Right renal cortex interstitium (tissue), 3 donors: ENCODE data around the gene GRAP2. TPM values are rescaled to one million over a fixed set of nuclear protein-coding genes. Genes with fewer than 3 reads are reported as not detected.
"Not testable (repeated sequence)": the region's sequence is repeated elsewhere in the genome, so short reads cannot be mapped to it uniquely, and the experiment has no call there.

Experiments
- DNase-seq, 3 donors: peaks; one replicate each; pipeline ENCODE4 v3.0.0-alpha.2; 2013; ENCODE audit warnings: low read depth in 3 of 3, low spot score in 2 of 3
- polyA plus RNA-seq, 3 donors: library from polyadenylated mRNA; unstranded; fragments of 120-200 nt; gene quantifications; one replicate each; pipeline ENCODE4 v1.2.1, GENCODE V29; 2013; ENCODE audit not compliant: insufficient read length in 3 of 3

GRAP2 gene
- polyA plus RNA-seq, 3 donors, result 1.3 to 1.7 (median 1.4) TPM

DNA sequence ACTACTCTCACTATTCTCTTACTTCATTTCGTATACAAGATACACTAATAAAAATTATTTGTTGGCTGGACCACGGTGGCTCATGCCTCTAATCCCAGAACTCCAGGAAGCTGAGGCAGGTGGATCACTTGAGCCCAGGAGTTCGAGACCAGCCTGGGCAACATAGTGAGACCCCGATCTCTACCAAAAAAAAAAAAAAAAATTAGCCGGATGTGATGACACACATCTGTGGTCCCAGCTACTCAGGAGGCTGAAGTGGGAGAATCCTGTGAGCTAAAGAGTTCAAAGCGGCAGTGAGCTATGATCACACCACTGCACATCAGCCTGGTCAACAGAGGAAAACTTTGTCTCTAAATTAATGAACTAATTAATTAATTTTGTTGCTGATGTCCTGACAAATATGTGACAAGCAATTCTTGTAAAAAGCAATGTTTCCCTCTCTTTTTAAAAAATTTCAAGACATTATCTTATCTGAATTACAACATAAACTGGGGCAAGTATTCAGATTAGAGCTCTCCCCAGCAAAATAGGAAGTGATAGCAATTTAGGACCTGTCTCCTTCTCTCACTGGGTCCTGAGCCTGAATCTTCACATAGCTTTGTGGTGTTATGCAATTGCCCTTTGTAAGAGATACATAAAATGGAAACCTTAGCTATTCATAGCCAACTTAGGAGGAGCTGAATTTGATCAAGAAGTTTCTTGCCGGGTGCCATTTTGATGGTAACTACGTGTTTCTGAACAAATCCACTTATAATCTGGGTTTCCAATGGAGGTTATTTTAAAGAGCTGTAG is 41.8 kb downstream of the GRAP2 start:
- no peak for DNase-seq

DNA sequence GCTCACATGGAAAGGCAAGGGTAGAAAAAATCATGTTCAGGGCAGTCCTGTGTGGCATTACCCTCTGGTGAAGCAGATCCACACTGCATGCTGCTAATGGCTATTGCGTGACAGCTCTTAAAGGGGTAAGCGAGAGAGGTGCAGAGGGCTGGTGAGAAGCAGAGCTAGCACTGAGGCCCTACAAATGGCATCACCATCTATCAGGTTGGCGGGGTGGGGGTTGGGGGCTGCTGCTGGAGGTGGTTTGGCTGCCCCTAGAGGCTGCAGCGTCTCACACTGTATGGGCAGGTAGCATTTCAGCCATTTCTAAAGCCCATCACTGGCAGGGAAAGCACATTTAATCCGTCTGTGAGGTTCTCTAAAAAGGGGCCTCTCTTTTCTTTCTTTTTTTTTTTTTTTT is 42.5 kb downstream of the GRAP2 start:
- DNase-seq, result no peak

DNA sequence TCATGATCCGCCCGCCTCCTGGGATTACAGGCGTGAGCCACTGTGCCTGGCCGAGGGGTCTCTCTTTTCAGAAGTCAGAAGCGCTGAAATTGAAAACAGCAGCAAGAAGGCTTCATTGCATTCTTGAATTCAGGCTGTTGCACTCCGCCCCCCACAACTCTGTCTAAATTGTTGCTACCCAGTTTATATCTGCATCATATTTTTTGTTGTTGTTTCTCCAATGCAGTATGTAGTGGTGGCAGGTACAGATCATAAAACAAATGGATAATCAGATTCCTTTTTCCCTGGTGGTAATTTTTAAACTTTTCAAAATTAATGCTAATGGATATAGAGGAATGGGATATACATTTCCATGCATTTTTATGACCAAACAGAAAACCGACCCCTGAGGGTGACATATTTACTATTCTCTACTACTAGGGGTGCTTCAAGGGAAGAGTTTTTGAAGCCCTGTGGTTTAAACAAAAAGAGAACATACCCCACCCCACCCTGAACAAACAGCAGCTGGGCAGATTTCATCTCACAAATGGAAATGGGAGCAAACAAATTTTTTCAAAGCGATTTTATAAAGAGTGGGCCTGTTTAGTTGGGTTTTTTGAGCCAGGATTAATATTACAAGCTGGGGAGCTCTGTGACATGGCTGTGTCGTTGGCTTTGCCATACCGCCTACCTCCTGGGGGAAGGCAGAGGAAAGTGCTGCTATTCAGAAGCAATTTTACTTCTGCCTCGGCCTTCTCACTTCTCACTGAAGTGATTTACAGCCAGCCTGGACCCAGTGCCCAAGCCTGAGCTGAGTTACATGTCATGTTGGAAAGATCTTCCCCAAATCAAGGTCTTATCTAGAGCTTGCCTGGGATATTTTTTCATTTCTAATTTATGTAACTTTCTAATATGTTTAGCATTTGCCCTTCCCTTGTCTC is 43.3 kb downstream of the GRAP2 start:
- DNase-seq, result no peak

DNA sequence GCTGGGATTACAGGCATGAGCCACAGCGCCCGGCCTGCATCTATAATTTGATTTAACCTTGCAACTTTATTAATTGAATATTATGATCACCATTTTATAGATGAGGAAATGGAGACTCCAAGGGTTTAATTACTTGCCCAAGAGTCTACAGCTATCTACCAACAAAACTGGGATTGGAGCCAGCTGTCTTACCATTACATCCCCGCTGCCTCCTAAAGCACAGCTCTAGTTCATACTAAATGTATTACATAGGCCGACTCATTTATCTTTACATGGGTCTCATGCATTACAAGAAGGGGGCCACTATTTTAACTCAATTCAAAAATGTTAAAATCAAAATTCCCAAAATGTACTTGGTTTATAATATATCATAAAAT is 45.2 kb downstream of the GRAP2 start:
- no peak for DNase-seq

DNA sequence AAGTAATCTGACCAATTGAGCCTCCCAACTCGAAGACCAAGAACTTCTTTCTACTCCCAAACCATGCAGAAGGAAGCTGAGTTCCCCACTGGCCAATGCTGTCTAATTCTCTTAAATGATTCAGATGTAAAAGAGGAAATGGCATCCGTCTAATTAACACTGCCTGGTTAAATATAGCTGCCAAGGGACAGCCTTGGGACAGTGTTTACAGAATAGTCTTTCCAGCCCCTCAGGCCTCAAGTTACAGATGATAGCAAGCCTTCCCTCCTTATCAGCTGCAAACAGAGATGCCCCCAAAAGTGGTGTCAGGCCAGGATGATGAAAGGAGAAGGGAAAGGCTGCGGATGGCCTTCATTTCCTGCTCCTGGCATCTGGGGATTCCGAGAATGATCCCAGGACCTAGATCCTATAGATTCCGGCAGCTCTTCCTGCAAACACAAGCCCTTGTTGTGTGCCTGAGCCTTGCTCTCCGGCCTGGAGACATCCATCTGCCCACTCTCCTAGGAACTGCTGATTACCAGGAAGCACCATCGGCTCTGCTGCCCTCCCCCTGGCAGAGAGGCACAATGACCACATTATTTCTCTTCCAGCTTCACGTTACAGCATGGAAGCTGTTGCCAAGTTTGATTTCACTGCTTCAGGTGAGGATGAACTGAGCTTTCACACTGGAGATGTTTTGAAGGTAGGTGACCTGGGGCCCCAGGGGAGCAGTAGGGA is 45.8 kb downstream of the GRAP2 start:
- DNase-seq, result no peak

DNA sequence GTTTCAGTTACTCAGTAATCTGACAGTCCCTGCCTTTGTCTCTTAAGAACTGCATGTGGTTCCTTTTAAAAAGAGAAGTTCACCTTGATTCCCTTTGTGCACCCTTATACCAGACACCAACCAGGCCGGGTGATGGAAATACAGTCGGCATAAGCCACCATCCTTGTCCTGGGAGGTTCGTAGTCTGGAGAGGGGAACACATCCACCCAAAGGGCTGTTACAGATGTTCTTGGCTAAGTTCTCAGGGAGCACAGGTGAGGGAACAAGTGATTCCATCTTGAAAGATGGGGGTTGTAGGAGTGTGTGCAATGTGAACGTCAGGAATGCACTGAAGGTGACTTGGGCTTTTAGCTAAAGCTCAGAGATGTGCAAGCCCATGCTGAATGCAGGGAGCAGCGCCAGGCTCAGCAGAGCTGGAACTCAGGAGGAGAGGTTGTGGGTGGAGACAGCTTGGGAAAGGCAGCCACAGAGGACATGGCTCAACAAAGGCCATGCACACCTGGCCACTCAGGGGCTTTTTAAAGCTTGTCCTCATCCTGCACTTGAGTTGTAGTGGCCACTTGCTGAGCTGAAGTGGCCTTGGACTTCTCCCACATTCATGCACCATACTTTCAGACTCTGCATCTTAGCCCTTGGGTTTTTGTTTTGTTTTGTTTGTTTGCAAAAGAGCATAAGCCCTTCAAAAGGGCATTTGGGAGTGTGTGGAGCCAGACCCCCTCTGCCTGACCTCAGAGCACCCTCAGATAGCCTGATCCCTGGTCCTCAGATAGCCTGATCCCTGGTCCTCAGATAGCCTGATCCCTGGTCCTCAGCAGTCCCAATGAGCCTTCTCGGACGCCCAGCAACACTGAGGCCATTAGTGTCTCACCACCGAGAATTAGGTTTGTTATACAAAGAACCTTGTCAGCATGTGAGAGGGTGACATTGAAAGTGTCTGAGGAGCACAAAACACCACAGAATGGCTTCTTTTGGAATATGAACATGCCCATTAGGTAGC is 46.6 kb downstream of the GRAP2 start:
- no peak for DNase-seq

DNA sequence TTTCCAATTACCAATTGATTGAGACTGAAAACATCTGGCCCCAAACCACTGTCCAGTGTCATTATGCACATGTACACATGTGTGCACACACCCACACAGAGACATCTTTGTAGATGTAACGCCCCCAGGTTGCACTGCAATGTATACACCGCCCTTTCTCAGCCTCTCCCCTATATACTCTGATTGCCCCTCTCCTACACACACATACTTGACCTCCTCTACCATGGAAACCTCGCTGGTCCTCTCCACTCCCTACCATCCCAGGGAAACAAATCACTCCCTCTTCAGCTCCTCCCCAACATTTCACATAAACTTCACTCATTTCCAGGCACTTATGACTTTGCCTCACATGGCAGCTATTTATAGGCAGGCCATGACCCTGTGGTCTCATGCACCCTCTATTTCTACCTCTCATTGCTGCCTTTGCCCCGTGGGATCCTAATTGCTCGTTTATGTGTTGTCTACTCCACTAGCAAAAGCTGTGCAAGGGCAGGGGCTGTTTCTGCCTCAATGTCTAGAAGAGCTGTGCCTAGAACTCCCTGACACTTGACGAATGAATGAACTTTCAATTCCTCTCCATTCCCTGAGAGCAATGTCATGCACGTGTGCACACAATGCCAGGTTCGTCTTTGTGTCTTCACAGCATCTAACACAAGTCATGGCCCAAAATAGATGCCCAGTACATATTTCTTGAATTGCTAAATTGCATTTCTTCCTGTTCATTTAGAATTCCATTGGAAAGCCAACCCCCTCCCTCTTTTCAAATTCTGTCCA is 49.3 kb downstream of the GRAP2 start:
- no peak for DNase-seq

DNA sequence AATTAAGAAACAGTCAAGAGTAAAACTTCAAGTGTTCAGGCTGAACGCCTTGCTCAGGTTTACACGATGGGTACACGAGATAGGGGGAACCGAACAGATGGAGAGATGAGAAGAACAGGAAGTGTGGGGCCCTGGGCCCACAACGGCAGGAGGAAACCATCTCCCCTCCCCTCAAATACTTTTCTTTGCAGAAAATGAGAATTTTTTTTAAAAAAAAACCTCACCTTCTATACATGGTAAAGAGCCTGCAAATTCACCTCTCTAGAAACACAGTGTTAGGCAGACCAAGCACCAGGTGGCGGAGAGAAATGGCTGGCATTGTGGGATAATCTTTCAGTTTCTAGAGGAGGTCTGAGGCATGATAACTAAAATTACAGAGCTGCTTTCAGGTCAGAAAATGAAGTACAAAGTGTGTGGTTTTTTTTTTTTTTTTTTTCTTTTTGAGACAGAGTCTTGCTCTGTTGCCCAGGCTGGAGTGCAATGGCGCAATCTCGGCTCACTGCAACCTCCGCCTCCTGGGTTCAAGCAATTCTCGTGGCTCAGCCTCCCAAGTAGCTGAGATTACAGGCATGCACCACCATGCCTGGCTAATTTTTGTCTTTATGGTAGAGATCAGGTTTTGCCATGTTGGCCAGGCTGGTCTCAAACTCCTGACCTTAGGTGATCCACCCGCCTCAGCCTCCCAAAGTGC is 50.9 kb downstream of the GRAP2 start:
- DNase-seq, result not testable (repeated sequence)

DNA sequence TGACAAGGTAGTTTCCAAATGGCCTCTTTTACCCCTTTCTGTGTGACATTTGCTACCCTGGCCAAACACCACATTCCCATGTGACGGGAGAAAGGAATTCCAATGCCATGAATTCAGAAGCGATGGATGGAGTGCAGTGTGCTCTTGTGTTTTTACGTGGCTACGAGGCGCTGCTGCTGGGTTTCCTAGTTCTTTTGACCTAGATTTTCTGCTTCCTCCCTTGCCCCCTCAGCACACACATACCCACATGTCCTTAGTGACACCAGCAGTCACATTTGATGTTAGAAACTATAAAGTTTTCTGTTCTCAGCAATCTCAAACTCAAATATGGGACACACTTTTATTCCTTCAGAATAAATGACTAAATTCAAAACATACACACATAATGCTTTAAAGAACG is 51.5 kb downstream of the GRAP2 start:
- DNase-seq, result no peak

DNA sequence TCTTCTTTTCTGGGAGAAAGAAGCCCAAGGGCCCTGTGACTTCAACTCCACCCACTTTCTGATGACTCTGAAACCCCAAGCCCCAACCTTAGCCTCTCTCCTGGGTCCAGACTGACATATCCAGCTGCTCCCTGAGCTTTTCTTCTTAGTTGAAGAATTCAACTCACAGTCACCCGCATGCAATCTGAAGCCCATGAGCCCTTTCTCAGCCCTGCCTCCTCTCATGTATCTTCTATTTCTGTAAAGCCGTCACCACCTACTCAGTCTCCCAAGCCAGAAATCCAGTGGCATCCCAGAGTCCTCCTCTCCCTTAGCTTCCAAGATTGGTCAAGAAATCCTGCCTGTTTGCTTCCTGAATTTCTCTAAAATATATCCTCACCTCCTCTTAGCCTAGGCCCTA is 52.2 kb downstream of the GRAP2 start:
- no peak for DNase-seq

DNA sequence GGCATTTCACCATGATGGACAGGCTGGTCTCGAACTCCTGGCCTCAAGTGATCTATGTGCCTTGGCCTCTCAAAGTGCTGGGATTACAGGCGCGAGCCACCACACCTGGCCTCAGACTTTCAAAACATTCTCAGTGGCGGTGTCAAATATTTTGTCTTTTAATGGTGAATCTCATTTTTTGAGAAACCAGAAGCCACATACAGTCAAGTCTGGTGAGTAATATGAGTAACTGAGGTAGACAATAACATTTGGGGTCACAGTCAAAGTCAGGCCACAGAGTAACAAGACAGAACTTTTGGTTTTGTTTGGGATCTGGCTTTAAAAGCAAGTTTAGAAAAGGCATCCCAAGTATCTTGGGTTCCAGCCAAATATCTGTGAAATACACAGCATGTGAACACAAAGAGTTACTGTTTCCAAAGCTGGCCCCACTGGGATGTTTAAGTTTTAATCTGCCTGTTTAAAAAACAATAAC is 53.7 kb downstream of the GRAP2 start:
- peak in 1 of 3 donors; percentile 19 for DNase-seq

DNA sequence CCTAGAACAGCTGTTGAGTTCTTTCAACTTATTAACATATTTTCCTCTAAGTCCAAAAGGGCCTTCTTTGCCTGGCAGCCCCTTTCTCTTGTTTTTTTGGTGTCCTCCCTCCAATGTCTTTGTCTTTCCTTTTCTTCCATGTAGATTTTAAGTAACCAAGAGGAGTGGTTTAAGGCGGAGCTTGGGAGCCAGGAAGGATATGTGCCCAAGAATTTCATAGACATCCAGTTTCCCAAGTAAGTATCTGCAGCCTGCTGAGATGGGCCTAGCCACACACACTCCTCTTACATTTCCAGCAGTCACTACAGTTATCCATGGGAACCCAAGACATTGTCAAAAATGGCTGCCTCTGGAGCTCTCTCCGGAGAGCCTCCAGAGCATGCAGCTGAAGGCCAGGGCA is 54.8 kb downstream of the GRAP2 start:
- no peak for DNase-seq

DNA sequence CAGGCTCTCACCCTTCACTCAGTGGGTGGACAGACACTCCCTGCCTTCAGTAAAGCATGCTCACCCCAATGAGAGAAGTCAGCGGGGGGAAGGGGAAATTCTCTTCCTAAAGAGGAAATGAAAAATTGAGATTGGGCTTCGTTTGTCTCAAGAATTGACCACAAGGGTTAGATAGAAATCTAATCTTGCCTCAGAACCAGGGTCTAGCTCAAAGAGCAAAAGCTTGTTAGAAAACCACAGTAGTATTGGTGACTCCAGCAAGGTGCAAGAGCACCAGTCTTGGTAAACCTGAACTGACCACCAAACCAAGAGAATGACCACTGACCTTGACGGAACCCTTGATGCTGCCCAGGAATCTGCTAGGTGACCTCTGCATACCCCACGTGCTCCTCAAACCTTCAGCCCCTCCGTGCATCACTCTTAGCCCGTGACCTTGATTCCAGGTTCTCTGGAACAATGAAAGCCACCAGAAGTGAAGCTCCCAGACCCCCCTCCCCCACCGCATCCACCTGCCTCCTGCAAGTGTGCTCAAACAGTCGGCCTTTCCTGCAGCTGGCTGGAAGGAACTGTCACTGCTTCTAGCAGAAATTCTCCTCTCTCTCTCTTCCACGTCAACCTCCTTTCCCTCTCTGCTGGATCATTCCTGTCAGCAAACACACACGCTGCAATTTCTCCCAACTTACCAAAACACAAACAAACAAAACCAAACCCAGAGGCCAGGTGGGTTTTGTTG is 56.2 kb downstream of the GRAP2 start:
- no peak for DNase-seq

DNA sequence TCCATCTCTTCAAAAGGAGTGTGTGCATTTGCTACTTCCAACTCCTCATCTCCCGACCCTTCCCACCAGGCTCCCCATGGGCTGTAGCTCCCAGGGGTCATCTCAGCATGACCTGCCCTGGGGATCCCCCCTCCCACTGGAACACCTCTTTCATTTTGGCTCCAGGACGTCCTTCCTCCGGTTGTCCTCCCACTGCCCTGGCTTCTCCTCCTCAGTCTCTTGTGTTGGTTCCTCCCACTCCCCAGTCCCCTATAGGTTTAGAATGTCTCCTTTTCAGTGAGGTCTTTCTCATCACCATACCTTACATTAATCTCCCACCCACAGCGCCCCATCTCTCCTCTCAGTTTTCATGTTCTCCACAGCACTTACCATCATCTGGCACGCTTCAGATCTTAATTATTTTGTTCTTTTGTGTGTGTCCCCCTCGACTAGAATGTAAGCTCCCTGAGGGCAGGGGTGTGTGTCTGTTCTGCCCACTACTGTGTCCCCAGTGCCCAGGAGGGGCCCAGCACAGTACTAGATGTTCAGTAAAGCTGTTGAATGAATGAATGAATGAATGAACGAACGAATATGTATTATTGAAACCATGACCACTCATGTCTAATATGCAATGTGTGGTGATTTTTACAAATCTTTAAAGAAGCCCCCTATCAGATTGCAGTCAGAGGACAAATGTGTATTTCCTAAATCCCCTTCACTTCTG is 57.3 kb downstream of the GRAP2 start:
- no peak for DNase-seq

DNA sequence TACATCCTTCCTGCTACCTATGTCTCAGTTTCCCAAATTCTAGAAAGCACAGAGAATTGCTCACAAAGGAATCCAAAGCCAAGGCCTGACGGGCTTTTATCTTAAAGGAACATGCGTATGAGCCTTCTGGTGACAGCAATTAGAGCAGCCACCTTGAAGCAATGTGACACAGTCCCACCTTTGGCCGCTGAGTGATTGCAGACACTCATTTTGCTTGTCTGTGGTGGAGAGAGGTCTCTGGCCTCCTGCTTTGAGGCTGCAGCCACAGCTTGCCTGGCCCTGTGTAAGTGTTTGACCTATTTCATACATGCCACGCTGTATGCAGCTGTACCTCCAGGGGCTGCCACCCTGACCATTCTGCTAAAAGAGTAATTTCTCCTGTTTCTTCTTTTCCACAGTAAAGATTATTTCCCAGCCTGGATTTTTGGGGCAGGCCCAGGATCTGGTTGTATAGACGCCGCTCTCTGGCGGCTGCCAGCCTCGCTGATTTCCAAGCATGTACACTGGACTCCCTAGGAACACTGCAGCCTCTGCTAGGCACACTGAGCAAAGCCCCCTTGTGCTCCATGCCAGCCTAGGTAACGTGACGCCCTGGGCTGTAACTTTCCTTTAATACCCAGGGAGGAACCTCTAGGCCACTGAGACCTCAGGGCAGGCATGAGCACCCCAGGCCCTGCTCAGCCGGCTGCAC is 58.2 kb downstream of the GRAP2 start:
- DNase-seq, result no peak

DNA sequence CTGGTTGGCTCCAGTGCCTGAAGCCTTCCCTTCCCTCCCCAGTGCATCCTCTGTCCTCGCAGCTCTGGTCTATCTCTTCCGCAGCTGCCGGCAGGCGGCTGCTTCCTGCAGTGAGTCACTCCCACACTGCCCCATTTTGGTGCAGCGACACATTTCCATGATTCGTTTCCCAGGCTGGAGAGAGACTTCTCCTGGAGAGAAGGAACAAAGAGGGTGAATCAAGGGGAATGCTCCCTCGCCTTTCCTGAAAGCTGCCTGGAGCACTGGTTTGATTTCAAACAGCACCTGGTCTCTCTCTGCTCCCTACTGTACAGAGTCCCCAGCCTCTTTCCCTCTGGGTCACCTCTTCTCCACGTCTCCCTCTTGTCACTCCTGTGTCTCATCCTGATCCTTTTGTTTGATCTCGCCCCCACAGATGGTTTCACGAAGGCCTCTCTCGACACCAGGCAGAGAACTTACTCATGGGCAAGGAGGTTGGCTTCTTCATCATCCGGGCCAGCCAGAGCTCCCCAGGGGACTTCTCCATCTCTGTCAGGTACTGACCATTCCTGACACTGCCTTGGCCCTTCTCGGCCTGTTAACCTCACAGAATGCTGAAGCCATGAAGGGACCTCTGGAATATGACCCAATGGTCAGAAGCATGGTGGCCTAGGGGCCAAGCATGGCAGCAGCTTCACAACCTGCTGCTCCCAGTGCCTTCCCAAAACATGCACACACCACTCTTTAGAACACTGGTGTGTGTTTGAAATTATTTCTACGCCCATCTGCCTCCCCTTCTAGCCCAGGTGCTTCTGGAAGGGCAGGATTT is 59.0 kb downstream of the GRAP2 start, which contains the start of gene TMA7B:
TMA7B (plus strand) TSS at position 758 of the 808 bp plus-strand sequence. CDS start 3,978 bp downstream, outside the sequence.
- no peak for DNase-seq
